ENCODE results near the gene SIGLEC10. TPM values are rescaled to one million over a fixed set of nuclear protein-coding genes. Genes with fewer than 3 reads are reported as not detected.
A peak's percentile ranks its signal among the peaks of the same experiment; 100 is the strongest.
"Not testable (repeated sequence)": the region's sequence is repeated elsewhere in the genome, so short reads cannot be mapped to it uniquely, and the experiment has no call there.

Gene SIGLEC10
- total RNA-seq, 2 donors from 2014 or later: 0.32 TPM; not detected in 1

GRCh38 chr19:51410950-51411748 is 6.3 kb downstream of the SIGLEC10 start:
- no peaks in the 10 kb centered on the region for H3K9me3 Mint-ChIP-seq
- no peak overlapping the region for H3K27ac Mint-ChIP-seq
- no peaks in the 10 kb centered on the region for H3K36me3 Mint-ChIP-seq
- no peak for ATAC-seq
- no peak for DNase-seq (ENCODE audit: low spot score in 2 of 2)

- Mint-ChIP-seq H3K36me3 (peaks cover 13% of the 10 kb centered on the region in 2 donors), H3K9me3 (peaks cover 4 to 10% of the 10 kb centered on the region in 2 donors), H3K27ac (no peak overlapping the region)
- ATAC-seq (peak; percentile 47 to 69), DNase-seq (ENCODE audit: low spot score in 2 of 2) (no peak)
Measured at GRCh38 chr19:51407511-51408131, 9.8 kb downstream of the SIGLEC10 start.

DNA sequence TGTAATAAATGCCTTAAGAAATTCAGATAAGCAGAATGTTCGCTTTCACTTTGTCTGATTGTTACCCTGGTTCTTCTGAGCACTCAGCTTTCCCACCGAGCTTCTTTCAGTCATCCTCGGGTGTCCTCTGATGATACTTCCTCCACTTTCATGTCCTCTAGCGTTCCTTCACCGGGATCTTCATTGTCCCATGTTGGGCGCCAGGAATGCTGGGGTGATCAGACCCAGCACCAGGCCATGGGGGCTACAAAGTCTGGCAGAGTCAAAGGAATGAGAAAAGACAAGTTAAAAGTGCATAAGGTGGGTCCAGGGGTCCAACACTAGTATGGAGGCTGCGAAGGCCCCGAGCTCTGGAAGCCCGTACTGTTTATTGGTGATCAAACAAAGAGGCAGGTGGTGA is 15.3 kb downstream of the SIGLEC10 start:
- Mint-ChIP-seq H3K27ac (no peak overlapping the region), H3K36me3 (peaks cover 23 to 34% of the 10 kb centered on the region in 2 donors), H3K9me3 (peaks cover 14 to 18% of the 10 kb centered on the region in 2 donors)
- DNase-seq (ENCODE audit: low spot score in 2 of 2) (no peak), ATAC-seq (no peak)

DNA sequence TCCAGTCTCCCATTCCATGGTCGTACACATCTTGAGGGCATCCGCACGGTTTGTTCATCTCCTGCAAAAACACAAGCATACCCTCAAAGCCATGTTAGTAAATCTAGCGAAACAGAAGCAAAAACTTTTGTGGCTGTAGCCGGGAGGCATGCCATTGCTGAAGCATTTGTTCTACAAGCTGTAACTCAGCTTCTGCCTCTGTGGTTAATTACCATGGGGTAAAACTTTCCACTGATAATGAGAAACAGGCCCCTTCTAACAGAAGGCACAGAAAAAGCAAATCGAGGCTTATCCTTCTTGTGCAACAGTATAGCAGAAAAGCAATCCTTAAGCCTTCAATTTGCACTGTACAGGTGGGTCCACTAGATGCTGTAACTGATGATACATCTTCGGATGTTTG is 17.5 kb downstream of the SIGLEC10 start:
- not testable (repeated sequence) for DNase-seq (ENCODE audit: low spot score in 2 of 2); H3K27ac Mint-ChIP-seq; ATAC-seq
- peaks cover 14 to 18% of the 10 kb centered on the region in 2 donors for H3K9me3 Mint-ChIP-seq
- peaks cover 28 to 37% of the 10 kb centered on the region in 2 donors for H3K36me3 Mint-ChIP-seq

DNA sequence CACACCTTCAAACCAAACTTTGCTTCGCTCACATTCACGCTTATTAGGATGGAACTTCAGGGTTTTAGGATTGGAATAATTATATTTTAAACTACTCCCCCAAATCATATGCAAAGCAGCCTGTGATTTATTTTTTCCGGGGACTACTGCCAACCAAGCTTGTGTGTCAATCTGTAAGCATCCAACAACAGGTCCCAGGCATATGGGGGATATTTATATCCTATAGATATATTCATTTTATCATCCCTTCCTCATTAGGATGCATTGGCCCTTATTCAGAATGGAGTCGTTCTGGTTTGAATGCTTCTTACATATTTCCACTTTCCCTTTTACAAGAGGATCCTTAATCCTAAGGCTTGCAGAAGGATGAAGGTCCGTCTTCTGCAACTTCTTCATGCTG is 18.2 kb downstream of the SIGLEC10 start:
- DNase-seq (ENCODE audit: low spot score in 2 of 2) (no peak), ATAC-seq (no peak)
- H3K9me3 Mint-ChIP-seq: peaks cover 14 to 18% of the 10 kb centered on the region in 2 donors
- H3K36me3 Mint-ChIP-seq: peaks cover 32 to 44% of the 10 kb centered on the region in 2 donors
- no peak overlapping the region for H3K27ac Mint-ChIP-seq

DNA sequence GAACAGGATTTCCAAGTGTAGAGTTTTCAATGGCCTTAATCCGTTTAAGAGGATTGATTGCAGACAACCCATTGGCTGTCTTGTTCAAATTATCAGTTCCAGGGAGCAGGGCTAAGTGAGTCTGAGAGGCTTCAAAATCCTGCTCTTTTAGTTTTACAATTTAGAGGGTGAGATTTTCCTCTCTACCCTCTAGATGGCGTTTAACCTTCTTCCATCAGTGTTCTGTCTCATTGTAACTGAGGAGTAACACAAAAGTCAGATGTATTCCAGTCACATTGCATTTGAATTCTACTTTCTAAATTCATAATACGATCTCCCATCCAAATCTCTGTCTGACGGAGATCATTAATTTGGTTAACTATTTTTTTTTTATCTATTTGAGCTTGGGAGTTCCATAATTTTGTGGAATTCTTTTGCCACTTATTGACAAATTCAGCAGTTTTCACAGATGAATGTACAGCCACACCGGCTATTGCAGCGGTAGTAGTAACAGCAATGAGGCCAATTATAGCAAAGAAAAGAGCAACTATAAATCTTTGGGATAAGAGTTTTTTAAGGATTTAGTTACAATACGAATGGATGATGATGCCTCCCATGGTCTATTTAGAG is 19.2 kb downstream of the SIGLEC10 start:
- Mint-ChIP-seq H3K36me3 (peaks cover 24 to 37% of the 10 kb centered on the region in 2 donors), H3K27ac (no peak overlapping the region), H3K9me3 (peaks cover 10 to 12% of the 10 kb centered on the region in 2 donors)
- ATAC-seq: no peak
- no peak for DNase-seq (ENCODE audit: low spot score in 2 of 2)

DNA sequence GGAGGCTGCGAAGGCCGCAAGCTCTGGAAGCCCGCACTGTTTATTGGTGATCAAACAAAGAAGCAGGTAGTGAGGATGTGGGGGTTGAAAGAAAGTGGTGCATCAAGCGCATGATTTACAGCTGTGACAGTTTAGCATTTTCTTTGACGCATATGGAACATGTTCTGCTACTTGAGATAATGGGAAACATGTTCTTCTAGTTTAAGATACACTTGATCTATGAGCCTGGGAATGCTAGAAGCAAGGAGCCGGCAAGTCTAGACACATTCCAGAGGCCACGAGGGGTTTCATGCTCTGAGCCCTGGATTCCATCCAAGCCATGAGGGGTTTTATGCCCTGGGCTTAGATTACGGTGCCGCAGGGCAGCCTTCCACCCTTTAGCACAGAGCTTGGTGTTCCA is 20.0 kb downstream of the SIGLEC10 start:
- not testable (repeated sequence) for DNase-seq (ENCODE audit: low spot score in 2 of 2); H3K27ac Mint-ChIP-seq; ATAC-seq; H3K9me3 Mint-ChIP-seq
- peaks cover 19 to 29% of the 10 kb centered on the region in 2 donors for H3K36me3 Mint-ChIP-seq

- H3K36me3 Mint-ChIP-seq: peaks cover 9 to 19% of the 10 kb centered on the region in 2 donors
- peak overlapping the region in 1 of 2 donors; percentile 100 for H3K27ac Mint-ChIP-seq
- H3K9me3 Mint-ChIP-seq: no peaks in the 10 kb centered on the region
- DNase-seq (ENCODE audit: low spot score in 2 of 2) (no peak), ATAC-seq (no peak)
Measured at GRCh38 chr19:51396175-51396574, 21.3 kb downstream of the SIGLEC10 start.

DNA sequence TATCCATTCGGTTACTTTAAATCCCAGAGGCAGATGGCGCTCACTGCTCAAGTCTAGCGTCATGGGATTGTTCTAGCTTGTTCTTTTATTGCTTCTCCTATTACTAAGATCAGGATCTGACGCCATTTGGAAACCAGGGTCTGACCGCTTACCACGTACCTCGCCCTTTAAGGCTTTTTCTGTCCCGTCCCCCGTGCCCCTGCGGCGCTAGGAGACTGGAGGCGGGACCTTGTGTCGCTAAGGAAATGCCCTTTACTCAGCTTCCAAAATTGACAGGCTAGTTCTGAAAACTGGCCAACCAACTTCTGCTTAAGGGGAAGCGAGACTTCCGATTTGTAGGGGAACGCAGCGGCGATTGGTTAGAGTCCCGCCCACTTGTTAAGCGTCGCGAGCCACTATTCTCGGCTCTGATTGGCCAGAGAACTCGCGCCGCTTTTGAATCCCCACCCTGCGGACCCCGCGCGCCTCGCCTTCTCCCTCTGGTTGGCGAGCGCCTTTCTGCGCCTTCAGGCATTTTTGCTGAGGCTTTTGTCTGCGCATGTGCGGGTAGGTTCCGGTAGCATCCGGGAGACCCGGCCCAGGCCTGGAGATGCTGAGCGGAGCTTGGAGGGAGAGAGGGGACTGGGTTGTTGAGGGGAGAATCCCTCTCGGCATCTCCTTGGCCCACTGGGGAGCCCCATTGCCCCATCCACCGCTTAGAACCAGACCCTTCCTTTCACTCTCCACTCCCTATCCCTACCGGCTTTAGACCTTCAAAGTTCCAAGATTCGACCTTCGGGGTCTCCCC is 23.2 kb downstream of the SIGLEC10 start:
- Mint-ChIP-seq H3K36me3 (peaks cover 9 to 10% of the 10 kb centered on the region in 2 donors), H3K9me3 (no peaks in the 10 kb centered on the region), H3K27ac (peak overlapping the region; percentile 98 to 100)
- peak; percentile 96 to 98 for DNase-seq (ENCODE audit: low spot score in 2 of 2)
- peak; percentile 85 to 91 for ATAC-seq

DNA sequence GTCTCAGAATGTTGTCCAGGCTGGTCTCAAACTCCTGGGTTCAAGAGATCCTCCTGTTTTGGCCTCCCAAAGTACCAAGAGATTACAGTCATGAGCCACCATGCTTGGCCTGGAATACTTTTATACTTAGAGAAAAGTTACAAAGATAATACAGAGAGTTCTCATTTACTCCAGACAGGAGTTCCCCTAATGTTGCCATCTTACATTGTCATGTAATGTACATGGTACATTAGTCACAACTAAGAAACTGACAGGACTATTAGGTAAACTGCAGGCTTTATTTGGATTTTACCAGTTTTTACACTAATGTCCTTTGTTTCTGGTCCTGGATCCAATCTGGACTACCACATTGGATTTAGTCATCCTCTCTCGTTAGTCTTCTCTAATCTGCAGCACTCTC is 24.7 kb downstream of the SIGLEC10 start:
- H3K36me3 Mint-ChIP-seq: peaks cover 9 to 10% of the 10 kb centered on the region in 2 donors
- H3K27ac Mint-ChIP-seq: peak overlapping the region in 1 of 2 donors; percentile 58
- ATAC-seq: no peak
- no peaks in the 10 kb centered on the region for H3K9me3 Mint-ChIP-seq
- no peak for DNase-seq (ENCODE audit: low spot score in 2 of 2)

GRCh38 chr19:51391073-51391611 is 26.3 kb downstream of the SIGLEC10 start:
- Mint-ChIP-seq H3K36me3 (peaks cover 9 to 10% of the 10 kb centered on the region in 2 donors), H3K9me3 (no peaks in the 10 kb centered on the region), H3K27ac (peak overlapping the region; percentile 69 to 70)
- ATAC-seq: no peak
- no peak for DNase-seq (ENCODE audit: low spot score in 2 of 2)

DNA sequence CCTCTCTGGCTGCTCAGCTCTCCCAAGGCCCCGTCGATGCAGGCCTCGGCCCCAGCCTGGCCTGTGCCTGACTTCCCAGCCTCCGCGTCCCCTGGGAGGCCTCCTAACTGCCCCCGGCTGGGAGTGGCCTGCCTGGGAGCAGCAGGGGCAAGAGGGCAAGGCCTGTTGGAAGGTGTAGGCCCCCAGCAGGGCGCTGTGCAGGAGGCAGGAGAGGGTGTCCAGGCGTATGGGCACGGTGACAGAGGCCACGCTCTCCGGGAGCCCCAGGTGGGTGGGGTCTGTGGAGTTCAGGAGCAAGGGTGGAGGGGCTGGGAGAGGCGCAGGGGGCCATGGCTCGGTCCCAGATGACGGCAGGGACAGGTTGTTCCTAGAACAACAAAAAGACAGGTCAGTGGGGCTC is 28.3 kb downstream of the SIGLEC10 start:
- H3K9me3 Mint-ChIP-seq: no peaks in the 10 kb centered on the region
- peak overlapping the region in 1 of 2 donors; percentile 71 for H3K27ac Mint-ChIP-seq
- no peaks in the 10 kb centered on the region for H3K36me3 Mint-ChIP-seq
- ATAC-seq: no peak
- DNase-seq (ENCODE audit: low spot score in 2 of 2): no peak

GRCh38 chr19:51387924-51388389 is 29.5 kb downstream of the SIGLEC10 start, which contains the start of gene LIM2:
TSS of gene LIM2 (minus strand) at chr19:51387974. CDS start at chr19:51387443, 531 bp downstream.
- no peak for DNase-seq (ENCODE audit: low spot score in 2 of 2)
- Mint-ChIP-seq H3K9me3 (no peaks in the 10 kb centered on the region), H3K36me3 (no peaks in the 10 kb centered on the region), H3K27ac (peak within 1 kb of the TSS; percentile 22 to 71)
- no peak for ATAC-seq

- ATAC-seq (no peak), DNase-seq (ENCODE audit: low spot score in 2 of 2) (no peak)
- Mint-ChIP-seq H3K36me3 (no peaks in the 10 kb centered on the region), H3K9me3 (no peaks in the 10 kb centered on the region), H3K27ac (peak overlapping the region in 1 of 2 donors; percentile 66)
Measured at GRCh38 chr19:51386882-51387520, 30.4 kb downstream of the SIGLEC10 start.

DNA sequence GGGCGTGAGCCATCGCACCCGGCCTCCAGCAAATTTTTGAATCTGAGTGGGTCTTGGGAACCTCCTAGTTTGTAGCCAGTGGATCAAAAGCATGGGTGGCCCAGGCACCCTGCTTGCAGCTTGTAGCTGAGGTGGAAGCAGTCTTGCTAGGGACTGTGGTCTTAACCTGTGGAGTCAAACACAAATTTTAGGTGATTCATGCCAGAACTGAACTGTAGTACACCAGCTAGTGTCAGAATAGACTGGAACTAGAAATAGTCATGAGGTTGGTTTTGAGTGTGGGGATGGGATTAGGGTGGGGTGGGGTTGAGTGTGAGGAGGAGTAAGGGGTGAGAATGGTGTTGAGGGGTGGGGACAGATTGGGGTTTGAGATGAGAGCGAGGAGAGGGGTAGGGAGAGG is 35.4 kb downstream of the SIGLEC10 start:
- Mint-ChIP-seq H3K27ac (no peak overlapping the region), H3K9me3 (no peaks in the 10 kb centered on the region), H3K36me3 (no peaks in the 10 kb centered on the region)
- ATAC-seq (peak in 1 of 2 donors; percentile 21), DNase-seq (ENCODE audit: low spot score in 2 of 2) (no peak)

DNA sequence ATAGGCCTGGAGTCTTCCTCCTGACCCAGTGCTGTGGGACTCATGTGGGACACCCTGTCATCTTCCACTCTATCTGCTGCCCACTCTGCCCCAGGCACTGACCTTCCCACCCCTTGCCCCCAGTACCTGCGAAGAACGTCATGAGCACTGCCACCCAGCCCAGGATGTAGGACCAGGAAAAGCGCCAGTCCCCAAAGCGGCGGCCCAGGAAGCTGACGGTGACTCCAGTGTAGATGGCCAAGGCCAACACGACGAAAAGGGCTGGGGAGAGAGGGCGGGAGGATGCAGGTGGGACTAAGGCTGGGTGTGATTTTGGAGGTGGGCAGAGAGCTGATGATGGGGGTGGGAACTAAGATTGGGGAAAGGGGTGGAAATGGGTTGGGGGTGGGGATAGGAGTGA is 37.1 kb downstream of the SIGLEC10 start:
- Mint-ChIP-seq H3K9me3 (peaks cover 0 to under 1% of the 10 kb centered on the region in 2 donors), H3K36me3 (peaks cover 2% of the 10 kb centered on the region in 2 donors), H3K27ac (peak overlapping the region; percentile 16 to 35)
- no peak for ATAC-seq
- no peak for DNase-seq (ENCODE audit: low spot score in 2 of 2)

Measured in activated naive CD4-positive, alpha-beta T cell treated with anti-CD3 and anti-CD28 coated beads, Interleukin-2, amount 50 U/mL, for 72 hours (primary cell).